ENCODE results near the gene IL32.
A peak's percentile ranks its signal among the peaks of the same experiment; 100 is the strongest.

The IL32 gene

GRCh38 chr16:3045758-3046640, 19.4 kb upstream of the IL32 start, which contains the start of gene MMP25 (continued):
- TF ChIP-seq ZNF785 (tag by site-specific recombination; IDR thresholded peaks at IDR 0.05), result no peak
- 0 out of 2 replicates have a peak, but pooled peaks have one; percentile 17 for TF ChIP-seq ZEB2 (tag by site-specific recombination; IDR thresholded peaks at IDR 0.05)
- no peak for TF ChIP-seq ZNF48 (tag by site-specific recombination; IDR thresholded peaks at IDR 0.05)
- peak; percentile 96 for TF ChIP-seq ZIC2 (tag by site-specific recombination; IDR thresholded peaks at IDR 0.05)
- no peak for TF ChIP-seq ZFP41 (tag by site-specific recombination; IDR thresholded peaks at IDR 0.05; ENCODE audit: borderline replicate concordance)
- TF ChIP-seq ZFP37 (tag by site-specific recombination; IDR thresholded peaks at IDR 0.05), result no peak
- TF ChIP-seq ZNF600 (tag by site-specific recombination; IDR thresholded peaks at IDR 0.05), result no peak
- TF ChIP-seq ZNF391 (tag by site-specific recombination; IDR thresholded peaks at IDR 0.05; ENCODE audit: borderline replicate concordance, low read depth), result no peak
- no peak for TF ChIP-seq ZNF664 (tag by site-specific recombination; IDR thresholded peaks at IDR 0.05)
- no peak for TF ChIP-seq ZNF223 (tag by site-specific recombination; IDR thresholded peaks at IDR 0.05)
- no peak for TF ChIP-seq ELK4 (IDR thresholded peaks at IDR 0.05; ENCODE audit: borderline replicate concordance, low read depth, low read length)
- no peak for TF ChIP-seq ZNF404 (tag by site-specific recombination; IDR thresholded peaks at IDR 0.05)
- peak; percentile 50; the same call in 1 of the 2 replicates for TF ChIP-seq GLIS1 (tag by site-specific recombination; IDR thresholded peaks at IDR 0.05)
- TF ChIP-seq ZSCAN18 (tag by site-specific recombination; IDR thresholded peaks at IDR 0.05), result no peak
- TF ChIP-seq ZNF792 (tag by site-specific recombination; IDR thresholded peaks at IDR 0.05), result no peak
- no peak for TF ChIP-seq ZNF692 (tag by site-specific recombination; IDR thresholded peaks at IDR 0.05)
- TF ChIP-seq ZNF350 (tag by site-specific recombination; IDR thresholded peaks at IDR 0.05), result no peak
- TF ChIP-seq ZNF202 (tag by site-specific recombination; IDR thresholded peaks at IDR 0.05; ENCODE audit: borderline replicate concordance), result no peak
- TF ChIP-seq ZNF169 (tag by site-specific recombination; IDR thresholded peaks at IDR 0.05), result no peak
- TF ChIP-seq ZNF776 (tag by site-specific recombination; IDR thresholded peaks at IDR 0.05; ENCODE audit: borderline replicate concordance), result no peak
- no peak for TF ChIP-seq ZNF266 (tag by site-specific recombination; IDR thresholded peaks at IDR 0.05; ENCODE audit: low read depth)
- TF ChIP-seq ZNF416 (tag by site-specific recombination; IDR thresholded peaks at IDR 0.05), result no peak
- TF ChIP-seq ZBTB8A (tag by site-specific recombination; IDR thresholded peaks at IDR 0.05), result peak; percentile 56; the same call in 1 of the 2 replicates
- TF ChIP-seq TSHZ1 (tag by site-specific recombination; IDR thresholded peaks at IDR 0.05; ENCODE audit: borderline replicate concordance), result no peak
- no peak for TF ChIP-seq ZNF140 (tag by site-specific recombination; IDR thresholded peaks at IDR 0.05)
- TF ChIP-seq YY2 (tag by site-specific recombination; IDR thresholded peaks at IDR 0.05), result no peak
- peak; percentile 53 for TF ChIP-seq OSR2 (tag by site-specific recombination; IDR thresholded peaks at IDR 0.05)
- no peak for TF ChIP-seq ZNF830 (tag by site-specific recombination; IDR thresholded peaks at IDR 0.05; ENCODE audit: low read depth)
- TF ChIP-seq MEIS1 (CRISPR knock-in tag; IDR thresholded peaks at IDR 0.05; ENCODE audit: borderline replicate concordance), result no peak
- no peak for TF ChIP-seq ZNF488 (tag by site-specific recombination; IDR thresholded peaks at IDR 0.05)
- TF ChIP-seq INSM2 (tag by site-specific recombination; IDR thresholded peaks at IDR 0.05), result no peak

All from HEK293 (cell line).